Heart right ventricle (tissue), 16 donors: Measurements from ENCODE around the gene NCAPG2. TPM values are rescaled to one million over a fixed set of nuclear protein-coding genes. Genes with fewer than 3 reads are reported as not detected.

Experiments used
- ATAC-seq, 8 donors: fragments of 200-7000 bp; cut with Tn5 transposase; one replicate each; pipeline ENCODE4 v1.9.1; 2020; ENCODE audit warnings: mild to moderate bottlenecking in 8 of 8, moderate library complexity in 8 of 8, moderate number of reproducible peaks in 1 of 8
- DNase-seq, 2 donors: peaks; one replicate each; pipeline ENCODE4 v3.0.0-alpha.2; 2020
- H3K27ac ChIP-seq, 10 donors: fragments of 200-600 bp; sonication (generic) in 2 of 10; one replicate each; pipeline versions ENCODE4 v1.5.0 to v1.8.0; 2020 to 2022; ENCODE audit warnings: mild to moderate bottlenecking in 3 of 10
- H3K27me3 ChIP-seq, 7 donors: fragments of 200-600 bp; one replicate each; pipeline ENCODE4 v1.8.0; 2021 to 2022; ENCODE audit warnings: mild to moderate bottlenecking in 2 of 7
- H3K36me3 ChIP-seq, 9 donors: fragments of 200-600 bp; sonication (generic) in 1 of 9; one replicate each; pipeline versions ENCODE4 v1.5.0 to v1.8.0; 2020 to 2022; ENCODE audit warnings: mild to moderate bottlenecking in 2 of 9
- H3K4me1 ChIP-seq, 9 donors: fragments of 200-600 bp; sonication (generic) in 1 of 9; one replicate each; pipeline versions ENCODE4 v1.5.0 to v1.8.0; 2020 to 2022; ENCODE audit warnings: mild to moderate bottlenecking in 4 of 9
- H3K4me3 ChIP-seq, 10 donors: fragments of 200-600 bp; sonication (generic) in 2 of 10; one replicate each; pipeline versions ENCODE4 v1.5.0 to v1.8.0; 2020 to 2022; ENCODE audit warnings: mild to moderate bottlenecking in 7 of 10, moderate library complexity in 2 of 10
- H3K9me3 ChIP-seq, 11 donors: fragments of 200-600 bp in 10 of 11; sonication (generic) in 2 of 11; one replicate each; pipeline versions ENCODE4 v1.5.0 to v1.8.0; 2013 to 2022; ENCODE audit warnings: mild to moderate bottlenecking in 2 of 11, control low read depth in 1 of 11, moderate library complexity in 1 of 11
- WGBS, 2 donors: extraction: QIAGEN DNeasy Blood & Tissue Kit; methylation state at CpG; one replicate each; pipeline ENCODE4 v1.1.7; 2013; ENCODE audit warnings: inconsistent platforms in 1 of 2; 5-methylcytosine and 5-hydroxymethylcytosine counted together
- intact Hi-C, 10 donors: fragments of 100-400 bp; cut with DNase I; formaldehyde crosslinking; loops; one replicate each; pipeline versions ENCODE4 v1.11.1 to v1.14.2; 2022
- long read RNA-seq, 3 donors: library from polyadenylated mRNA; unstranded; transcript quantifications; one replicate each; pipeline ENCODE4 v2.0.0, GENCODE V29; 2020 to 2021
- polyA plus RNA-seq, 2 donors: library from polyadenylated mRNA; stranded (reverse); fragments of 200-250 nt; gene quantifications; one replicate each; pipeline ENCODE4 v1.2.3, GENCODE V29; 2013
- total RNA-seq, 10 donors: library from RNA; stranded (reverse); fragmentation: NEBNext Ultra II Directional in 3 of 10; extraction: Animal tissue kit (Norgen Biotek cat#: 25700) in 3 of 10; gene quantifications; one replicate each; pipeline versions ENCODE4 v1.2.1 to v1.2.4, GENCODE V29; 2021 to 2023
- TF ChIP-seq, protein P1 (sequence below), 9 donors: fragments of 200-600 bp; sonication (generic) in 2 of 9; IDR thresholded peaks; one replicate each; pipeline versions ENCODE4 v1.5.0 to v1.8.0; 2021 to 2022; ENCODE audit warnings: antibody characterized with exemption in 9 of 9, mild to moderate bottlenecking in 5 of 9, moderate library complexity in 1 of 9
- donor health status: Arrhythmogenic right ventricular cardiomyopathy.
- donor health status: ischemic (EF 13 %, LVEDD 7.1; RV severe dilation, severe dysfunction).
- donor health status: healthy with polysubstance abuse.
- donor health status: DM: no; HTN: yes; CAD: no.
- donor health status: DM: no; HTN: no; CAD: no.
- donor health status: ischemic (EF 25% LVEDD 6.9; RV normal size, moderate dysfunction).
- donor health status: ischemic (EF 25% LVEDD 5.7; RV mildly dilated, moderate dysfunction).
- donor health status: healthy.
- donor health status: DM: yes; HTN: yes; CAD: no.
- donor health status: Ischemic cardiomyopathy.
- donor health status: ischemic (EF 35%, LVEDD 5.7; RV mildly dilated, moderate dysfunction).
- donor health status: nonischemic (EF 11% LVEDD 7.7; RV severe dilation, severe dysfunction).
- donor health status: DM: yes; HTN: yes; CAD: no.
- donor health status: PGD.
- donor health status: ischemic (EF 29% LVEDD 5.4; RV normal size, mild dysfunction).
- donor health status: nonischemic (EF 23%, LVEDD 6.1; RV moderate dilation, normal function).

Gene NCAPG2, protein sequence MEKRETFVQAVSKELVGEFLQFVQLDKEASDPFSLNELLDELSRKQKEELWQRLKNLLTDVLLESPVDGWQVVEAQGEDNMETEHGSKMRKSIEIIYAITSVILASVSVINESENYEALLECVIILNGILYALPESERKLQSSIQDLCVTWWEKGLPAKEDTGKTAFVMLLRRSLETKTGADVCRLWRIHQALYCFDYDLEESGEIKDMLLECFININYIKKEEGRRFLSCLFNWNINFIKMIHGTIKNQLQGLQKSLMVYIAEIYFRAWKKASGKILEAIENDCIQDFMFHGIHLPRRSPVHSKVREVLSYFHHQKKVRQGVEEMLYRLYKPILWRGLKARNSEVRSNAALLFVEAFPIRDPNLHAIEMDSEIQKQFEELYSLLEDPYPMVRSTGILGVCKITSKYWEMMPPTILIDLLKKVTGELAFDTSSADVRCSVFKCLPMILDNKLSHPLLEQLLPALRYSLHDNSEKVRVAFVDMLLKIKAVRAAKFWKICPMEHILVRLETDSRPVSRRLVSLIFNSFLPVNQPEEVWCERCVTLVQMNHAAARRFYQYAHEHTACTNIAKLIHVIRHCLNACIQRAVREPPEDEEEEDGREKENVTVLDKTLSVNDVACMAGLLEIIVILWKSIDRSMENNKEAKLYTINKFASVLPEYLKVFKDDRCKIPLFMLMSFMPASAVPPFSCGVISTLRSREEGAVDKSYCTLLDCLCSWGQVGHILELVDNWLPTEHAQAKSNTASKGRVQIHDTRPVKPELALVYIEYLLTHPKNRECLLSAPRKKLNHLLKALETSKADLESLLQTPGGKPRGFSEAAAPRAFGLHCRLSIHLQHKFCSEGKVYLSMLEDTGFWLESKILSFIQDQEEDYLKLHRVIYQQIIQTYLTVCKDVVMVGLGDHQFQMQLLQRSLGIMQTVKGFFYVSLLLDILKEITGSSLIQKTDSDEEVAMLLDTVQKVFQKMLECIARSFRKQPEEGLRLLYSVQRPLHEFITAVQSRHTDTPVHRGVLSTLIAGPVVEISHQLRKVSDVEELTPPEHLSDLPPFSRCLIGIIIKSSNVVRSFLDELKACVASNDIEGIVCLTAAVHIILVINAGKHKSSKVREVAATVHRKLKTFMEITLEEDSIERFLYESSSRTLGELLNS
- total RNA-seq (1 to 10 TPM; 3.5 to 8.0 (median 4.6) TPM), polyA plus RNA-seq (1 to 10 TPM; 1.3 to 1.8 TPM)
- long read RNA-seq, donor 1, partial matches to known transcripts: 1 of 6 reads
- long read RNA-seq, donor 1, other reads (novel, unspliced or antisense): 4 of 6 reads
- long read RNA-seq, donor 2, partial matches to known transcripts: 1 of 6 reads
- long read RNA-seq, donor 2, other reads (novel, unspliced or antisense): 1 of 6 reads
- long read RNA-seq, donor 3, partial matches to known transcripts: 3 of 11 reads
- long read RNA-seq, donor 3, other reads (novel, unspliced or antisense): 3 of 11 reads

DNA sequence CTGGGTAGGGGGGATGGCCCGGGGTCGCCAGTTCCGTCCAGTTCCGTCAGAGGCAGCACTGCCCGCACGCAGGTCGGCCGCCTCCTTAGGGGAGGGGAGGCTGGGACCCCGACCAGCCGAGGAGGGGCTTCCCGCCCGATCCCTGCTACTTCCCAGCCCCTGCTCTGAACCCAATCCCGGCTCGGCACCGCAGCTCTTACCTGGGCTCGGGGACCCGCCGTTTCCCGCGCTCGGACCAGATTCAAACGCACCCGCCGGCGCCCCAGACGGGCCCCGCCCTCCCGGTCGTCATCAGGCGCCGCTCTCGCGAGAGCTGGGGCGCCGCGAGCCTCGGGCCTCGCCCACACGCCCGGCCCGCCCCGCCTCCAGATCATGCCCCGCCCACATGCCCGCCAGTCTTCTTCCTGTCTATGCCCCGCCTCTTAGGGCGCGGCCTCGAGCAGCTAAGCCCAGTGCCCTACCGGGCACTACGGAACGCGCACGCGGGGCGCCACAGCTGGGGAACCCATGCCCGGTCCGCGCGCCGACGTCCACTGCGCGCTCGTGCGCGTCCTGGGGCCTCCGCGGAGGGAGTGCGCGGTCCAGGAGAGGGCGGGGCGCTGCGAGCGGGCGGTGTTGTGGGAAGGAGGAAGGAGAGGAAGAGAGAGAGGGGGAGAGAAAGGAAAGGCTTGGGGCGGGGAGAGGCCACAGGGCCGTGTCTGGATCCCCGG is at the start of gene NCAPG2:
Gene NCAPG2, minus strand, starts transcription at position 281 of the 710 bp plus-strand sequence. CDS start 2,905 bp downstream, outside the sequence.
- Histone ChIP-seq H3K27me3 (no peaks in the 10 kb centered on the region), H3K9me3 (peaks cover 0 to 16% (median 6%) of the 10 kb centered on the region in 11 donors), H3K27ac (peak within 1 kb of the TSS; percentile 34 to 96 (median 87)), H3K36me3 (no peaks in the 10 kb centered on the region), H3K4me3 (peak within 1 kb of the TSS; percentile 64 to 100 (median 89)), H3K4me1 (peaks cover 3 to 21% (median 8%) of the 10 kb centered on the region in 9 donors)
- TF ChIP-seq, protein P1, sequence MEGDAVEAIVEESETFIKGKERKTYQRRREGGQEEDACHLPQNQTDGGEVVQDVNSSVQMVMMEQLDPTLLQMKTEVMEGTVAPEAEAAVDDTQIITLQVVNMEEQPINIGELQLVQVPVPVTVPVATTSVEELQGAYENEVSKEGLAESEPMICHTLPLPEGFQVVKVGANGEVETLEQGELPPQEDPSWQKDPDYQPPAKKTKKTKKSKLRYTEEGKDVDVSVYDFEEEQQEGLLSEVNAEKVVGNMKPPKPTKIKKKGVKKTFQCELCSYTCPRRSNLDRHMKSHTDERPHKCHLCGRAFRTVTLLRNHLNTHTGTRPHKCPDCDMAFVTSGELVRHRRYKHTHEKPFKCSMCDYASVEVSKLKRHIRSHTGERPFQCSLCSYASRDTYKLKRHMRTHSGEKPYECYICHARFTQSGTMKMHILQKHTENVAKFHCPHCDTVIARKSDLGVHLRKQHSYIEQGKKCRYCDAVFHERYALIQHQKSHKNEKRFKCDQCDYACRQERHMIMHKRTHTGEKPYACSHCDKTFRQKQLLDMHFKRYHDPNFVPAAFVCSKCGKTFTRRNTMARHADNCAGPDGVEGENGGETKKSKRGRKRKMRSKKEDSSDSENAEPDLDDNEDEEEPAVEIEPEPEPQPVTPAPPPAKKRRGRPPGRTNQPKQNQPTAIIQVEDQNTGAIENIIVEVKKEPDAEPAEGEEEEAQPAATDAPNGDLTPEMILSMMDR (IDR thresholded peaks at IDR 0.05): peak in 6 of 9 donors; percentile 21 to 44 (median 30)
- ATAC-seq (peak; percentile 99), DNase-seq (peak; percentile 97 to 99)
- 0 to 1% methylated on average over 65 to 78 of the region's 78 CpGs for WGBS, 2 donors
- intact Hi-C loops: loop anchor here in 3 of 10 donors (5.0 to 10.0 kb wide), 3 partner anchors 123 to 270 kb away; partner anchors contain the start of gene ESYT2 (in 1 of the 3)

DNA sequence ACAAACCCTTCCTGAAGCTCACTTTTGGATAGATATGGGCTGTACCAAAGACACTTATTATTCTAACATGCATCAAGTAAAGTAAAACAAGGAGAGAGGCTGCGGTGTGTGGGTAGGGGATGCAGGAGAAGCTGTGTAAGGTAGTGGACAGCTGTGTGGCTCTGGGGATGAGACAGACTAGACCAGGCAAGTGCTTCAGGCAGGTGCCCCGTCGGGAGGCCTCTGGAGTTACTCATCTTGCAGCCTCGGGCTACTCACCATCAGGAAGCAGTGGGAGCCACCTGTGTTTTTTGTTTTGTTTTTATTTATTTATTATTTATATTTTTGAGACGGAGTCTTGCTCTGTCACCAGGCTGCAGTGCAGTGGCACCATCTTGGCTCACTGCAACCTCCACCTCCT is 49.3 kb upstream of the NCAPG2 start:
- intact Hi-C loops: no loop called here
- peaks cover 0 to 14% (median 0%) of the 10 kb centered on the region in 9 donors for H3K4me1 ChIP-seq
- 94 to 98% methylated on average over 5 of the region's 5 CpGs for WGBS, 2 donors

DNA sequence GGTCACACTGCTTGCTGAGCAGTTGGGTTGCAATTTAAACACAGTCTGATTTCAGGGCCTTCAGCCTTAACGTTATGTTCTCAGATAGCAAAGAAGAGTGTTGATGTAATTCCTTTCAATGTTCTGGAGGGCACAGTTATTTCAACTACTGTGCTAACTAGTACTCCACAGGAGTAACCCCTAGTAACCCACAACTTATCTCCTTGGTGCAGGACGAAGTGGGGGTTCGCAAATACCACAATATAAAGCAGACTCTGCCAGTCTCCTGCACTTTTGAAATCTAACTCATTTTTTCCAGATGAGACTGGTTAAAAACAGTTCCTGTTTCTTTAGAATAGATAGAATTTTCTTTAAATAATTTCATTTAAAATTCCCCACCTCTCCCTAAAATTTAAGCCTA is 47.1 kb upstream of the NCAPG2 start:
- WGBS, 2 donors: 75 to 78% methylated on average over 3 of the region's 3 CpGs
- DNase-seq (no peak), ATAC-seq (no peak)
- intact Hi-C loops: no loop called here
- TF ChIP-seq, protein P1 (IDR thresholded peaks at IDR 0.05): no peak
- Histone ChIP-seq H3K4me1 (peaks cover 0 to 14% (median 0%) of the 10 kb centered on the region in 9 donors), H3K27ac (no peak overlapping the region), H3K9me3 (no peaks in the 10 kb centered on the region), H3K4me3 (no peak overlapping the region), H3K36me3 (peaks cover 0 to 100% (median 24%) of the 10 kb centered on the region in 9 donors), H3K27me3 (no peaks in the 10 kb centered on the region)

More for the DNA sequence above, 49.3 kb upstream of the NCAPG2 start:
- no peak for DNase-seq
- TF ChIP-seq, protein P1 (IDR thresholded peaks at IDR 0.05): no peak
- Histone ChIP-seq H3K36me3 (peaks cover 0 to 100% (median 18%) of the 10 kb centered on the region in 9 donors), H3K9me3 (no peaks in the 10 kb centered on the region), H3K4me3 (no peak overlapping the region), H3K27me3 (no peaks in the 10 kb centered on the region), H3K27ac (no peak overlapping the region)
- ATAC-seq: peak in 2 of 8 donors; percentile 9 to 11
